CD4-positive, alpha-beta T cell treated with Interleukin-12 subunit alpha and Interleukin-12 subunit beta, for 1 hour (primary cell): ENCODE results near the gene SEC14L1.

Experiments
- DNase-seq: peaks from one replicate; pipeline ENCODE4 v3.0.0-alpha.2; 2020

SEC14L1 gene

GRCh38 chr17:77216486-77216885 is 75.7 kb downstream of the SEC14L1 start:
- no peak for DNase-seq

- no peak for DNase-seq
These were observed 76.4 kb downstream of the SEC14L1 start for GRCh38 chr17:77217123-77217522.

GRCh38 chr17:77217566-77217965 is 76.8 kb downstream of the SEC14L1 start:
- no peak for DNase-seq

- no peak for DNase-seq
These were observed 78.1 kb downstream of the SEC14L1 start for GRCh38 chr17:77218902-77219301.

GRCh38 chr17:77222356-77222755 is 81.6 kb downstream of the SEC14L1 start:
- no peak for DNase-seq

GRCh38 chr17:77223642-77224420 is 83.1 kb downstream of the SEC14L1 start:
- DNase-seq = no peak

- no peak for DNase-seq
These were observed 84.5 kb downstream of the SEC14L1 start for GRCh38 chr17:77225265-77225664.

- DNase-seq = no peak
These were observed 86.9 kb downstream of the SEC14L1 start for GRCh38 chr17:77227461-77228240.

- DNase-seq = no peak
These were observed 87.5 kb downstream of the SEC14L1 start for GRCh38 chr17:77228241-77228752.

- DNase-seq = no peak
These were observed 88.0 kb downstream of the SEC14L1 start for GRCh38 chr17:77228816-77229215.

- DNase-seq = no peak
These were observed 89.1 kb downstream of the SEC14L1 start for GRCh38 chr17:77229786-77230435.

- DNase-seq = no peak
These were observed 89.7 kb downstream of the SEC14L1 start for GRCh38 chr17:77230436-77230830.

- no peak for DNase-seq
These were observed 90.5 kb downstream of the SEC14L1 start for GRCh38 chr17:77231076-77231871.

GRCh38 chr17:77233127-77233526 is 92.4 kb downstream of the SEC14L1 start:
- DNase-seq = no peak

GRCh38 chr17:77233635-77234334 is 93.0 kb downstream of the SEC14L1 start:
- DNase-seq = no peak

- no peak for DNase-seq
These were observed 93.9 kb downstream of the SEC14L1 start for GRCh38 chr17:77234695-77235094.

- DNase-seq = no peak
These were observed 94.7 kb downstream of the SEC14L1 start for GRCh38 chr17:77235370-77235941.

GRCh38 chr17:77237232-77238008 is 96.7 kb downstream of the SEC14L1 start:
- no peak for DNase-seq

GRCh38 chr17:77240976-77241375 is 100.2 kb downstream of the SEC14L1 start:
- DNase-seq = no peak

GRCh38 chr17:77242118-77242851 is 101.5 kb downstream of the SEC14L1 start:
- DNase-seq = no peak
